ENCODE data around the gene WFS1.

- TF ChIP-seq CTCF (IDR thresholded peaks at IDR 0.05) = no peak
- TF ChIP-seq POLR2A (IDR thresholded peaks at IDR 0.05) = no peak
- TF ChIP-seq POLR2AphosphoS5 (IDR thresholded peaks at IDR 0.05) = no peak
Measured at GRCh38 chr4:6300359-6300758, 30.7 kb downstream of the WFS1 start.

Data from upper lobe of left lung (tissue), 4 donors.